GM13977 (cell line): ENCODE measurements around the gene SLC25A27.

Source experiments
- DNase-seq: peaks from one replicate; pipeline ENCODE4 v3.0.0; 2012; ENCODE audit warnings: low spot score
- in situ Hi-C: fragments of 300-500 bp; cut with MboI; formaldehyde crosslinking; loops from one replicate; pipeline ENCODE4 v1.12.0; 2022; ENCODE audit warnings: low sequenced_read_pairs, low pct_unique_long_range_greater_than_20kb, mixed read lengths, inconsistent platforms; ENCODE audit not compliant: unreplicated experiment
- TF ChIP-seq, protein P1 (sequence below): IDR thresholded peaks from 2 replicates; pipeline ENCODE4 v1.5.1; 2012; ENCODE audit warnings: mild to moderate bottlenecking, control low read depth; ENCODE audit not compliant: insufficient read depth; ENCODE audit errors: extremely low read depth, missing control alignments

SLC25A27 gene

DNA sequence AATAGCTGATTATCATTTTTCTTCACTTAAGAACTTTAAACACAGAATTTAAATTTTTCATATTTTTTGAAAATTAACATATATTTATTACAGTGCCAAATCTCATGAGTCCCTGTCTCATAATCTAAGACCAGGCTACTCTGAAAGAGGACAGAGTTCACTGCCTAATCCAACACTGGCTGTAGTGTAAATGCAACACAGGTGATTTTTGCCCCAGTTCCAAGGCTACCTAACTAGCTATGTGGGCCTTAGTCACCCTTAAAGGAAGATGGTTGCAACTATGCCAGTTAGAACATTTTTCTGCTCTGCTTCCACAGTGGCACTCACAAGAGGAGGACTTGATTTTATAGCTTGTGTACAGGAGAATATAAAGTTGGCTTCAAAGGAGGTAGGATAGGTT is 4.9 kb downstream of the SLC25A27 start:
- in situ Hi-C loops, result no loop called here
- TF ChIP-seq, protein P1, sequence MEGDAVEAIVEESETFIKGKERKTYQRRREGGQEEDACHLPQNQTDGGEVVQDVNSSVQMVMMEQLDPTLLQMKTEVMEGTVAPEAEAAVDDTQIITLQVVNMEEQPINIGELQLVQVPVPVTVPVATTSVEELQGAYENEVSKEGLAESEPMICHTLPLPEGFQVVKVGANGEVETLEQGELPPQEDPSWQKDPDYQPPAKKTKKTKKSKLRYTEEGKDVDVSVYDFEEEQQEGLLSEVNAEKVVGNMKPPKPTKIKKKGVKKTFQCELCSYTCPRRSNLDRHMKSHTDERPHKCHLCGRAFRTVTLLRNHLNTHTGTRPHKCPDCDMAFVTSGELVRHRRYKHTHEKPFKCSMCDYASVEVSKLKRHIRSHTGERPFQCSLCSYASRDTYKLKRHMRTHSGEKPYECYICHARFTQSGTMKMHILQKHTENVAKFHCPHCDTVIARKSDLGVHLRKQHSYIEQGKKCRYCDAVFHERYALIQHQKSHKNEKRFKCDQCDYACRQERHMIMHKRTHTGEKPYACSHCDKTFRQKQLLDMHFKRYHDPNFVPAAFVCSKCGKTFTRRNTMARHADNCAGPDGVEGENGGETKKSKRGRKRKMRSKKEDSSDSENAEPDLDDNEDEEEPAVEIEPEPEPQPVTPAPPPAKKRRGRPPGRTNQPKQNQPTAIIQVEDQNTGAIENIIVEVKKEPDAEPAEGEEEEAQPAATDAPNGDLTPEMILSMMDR, result no peak
- no peak for DNase-seq

DNA sequence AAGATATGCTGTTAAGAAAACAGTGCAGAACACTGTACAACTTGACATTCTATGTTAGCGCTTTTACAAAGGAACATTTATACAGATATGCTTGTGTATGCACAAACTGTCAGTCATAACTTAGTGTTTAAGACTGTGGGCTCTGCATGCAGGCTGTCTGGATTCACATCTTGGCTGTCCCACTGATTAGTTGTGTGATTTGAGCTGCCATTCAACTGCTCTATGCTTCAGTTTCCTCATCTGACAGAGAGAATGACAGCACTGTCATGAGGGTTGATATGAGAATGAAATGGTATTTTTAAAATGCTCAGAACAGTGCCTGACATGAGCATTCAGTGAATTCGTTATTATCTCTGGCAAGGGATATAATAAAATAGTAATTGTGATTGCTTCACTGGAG is 8.7 kb downstream of the SLC25A27 start:
- in situ Hi-C loops, result no loop called here
- TF ChIP-seq, protein P1, result no peak
- no peak for DNase-seq

DNA sequence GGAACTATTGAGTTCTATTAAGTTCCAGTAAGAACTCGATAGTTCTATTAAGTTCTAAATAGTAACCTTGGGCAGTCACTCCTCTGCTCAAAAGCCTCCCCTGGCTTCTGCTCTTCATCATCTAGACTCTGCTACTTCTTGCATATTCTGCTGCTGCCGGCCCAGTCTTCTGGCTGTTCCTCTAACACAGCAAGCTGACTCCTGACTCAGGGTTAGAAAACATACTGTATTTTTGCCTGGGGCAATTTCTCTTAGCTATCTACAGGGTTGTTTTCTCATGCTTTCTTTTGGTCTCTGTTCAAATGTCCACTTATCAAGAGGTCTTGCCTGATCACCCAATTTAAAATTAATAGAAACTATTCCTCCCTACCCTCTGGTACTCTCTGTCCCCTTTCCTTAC is 14.6 kb downstream of the SLC25A27 start:
- no peak for DNase-seq
- TF ChIP-seq, protein P1, result no peak
- in situ Hi-C loops, result no loop called here

DNA sequence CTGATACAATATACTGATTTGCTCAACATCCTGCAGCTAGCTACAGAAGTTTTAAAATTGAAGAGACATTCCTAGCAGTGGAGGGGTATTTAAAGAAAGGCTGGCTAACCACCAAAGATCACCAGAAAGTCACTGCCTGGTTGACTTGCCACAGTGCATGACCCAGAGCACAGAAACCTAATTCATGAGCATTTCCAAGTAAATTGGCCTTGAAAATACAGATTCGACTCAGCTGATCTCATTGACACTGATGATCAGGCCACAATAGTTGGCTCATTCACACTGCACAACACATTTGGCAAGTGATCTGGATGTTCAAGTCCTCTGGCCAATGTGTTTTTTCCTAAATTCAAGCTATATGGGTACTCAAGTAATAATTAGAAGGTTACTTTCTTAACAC is 21.6 kb downstream of the SLC25A27 start:
- no peak for DNase-seq
- TF ChIP-seq, protein P1, result no peak
- in situ Hi-C loops, result no loop called here

DNA sequence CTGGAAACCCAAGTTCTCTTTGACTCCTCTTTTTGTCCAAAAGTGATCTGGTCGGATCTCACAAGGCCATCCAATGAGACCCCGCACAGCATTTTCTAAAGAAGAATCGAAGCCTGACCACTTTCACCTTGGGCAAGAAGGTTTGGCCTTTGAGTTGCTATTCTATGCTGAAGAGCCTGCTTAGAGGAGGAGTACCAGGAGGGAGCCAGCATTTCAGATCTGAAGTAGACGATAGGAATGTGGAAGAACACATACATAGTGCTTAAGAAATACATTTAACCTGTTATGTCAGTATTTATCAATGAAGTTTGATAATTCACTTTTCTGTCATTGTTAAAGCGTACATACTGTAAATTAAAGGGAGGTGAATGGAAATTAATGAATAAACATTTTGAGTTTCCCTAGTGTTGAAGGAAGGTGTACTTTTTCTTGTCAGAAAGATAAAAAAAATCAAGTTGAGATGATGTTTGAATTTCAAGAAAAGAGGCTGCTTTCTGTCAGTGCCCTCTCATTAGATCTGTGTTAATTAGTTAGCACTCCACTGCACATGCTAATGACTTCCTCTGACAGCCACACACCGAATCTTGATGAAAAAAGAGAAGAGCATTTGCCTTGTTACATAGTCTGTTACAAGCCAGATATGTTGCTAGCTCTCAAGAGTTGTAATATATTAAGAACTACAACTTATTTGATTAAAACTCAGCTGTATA is 24.0 kb downstream of the SLC25A27 start:
- in situ Hi-C loops, result no loop called here
- TF ChIP-seq, protein P1, result no peak
- no peak for DNase-seq

DNA sequence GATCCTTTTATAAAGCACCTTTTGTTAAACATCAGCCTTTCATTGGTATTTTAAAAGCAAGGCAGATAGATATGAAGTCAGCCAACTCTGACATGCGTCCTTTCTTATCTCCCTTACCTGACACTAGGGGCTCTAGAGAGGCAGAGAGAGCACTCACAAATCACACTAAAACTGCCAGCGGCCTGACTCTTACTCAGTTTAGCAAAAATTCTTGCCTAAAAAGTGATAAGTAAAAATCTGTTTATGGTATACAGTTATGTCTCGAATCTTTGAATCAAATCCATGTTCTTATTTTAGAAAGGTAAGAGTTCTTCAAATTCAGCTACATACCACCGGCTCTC is 24.5 kb downstream of the SLC25A27 start:
- TF ChIP-seq, protein P1, result peak; percentile 25
- no peak for DNase-seq
- in situ Hi-C loops, result no loop called here

DNA sequence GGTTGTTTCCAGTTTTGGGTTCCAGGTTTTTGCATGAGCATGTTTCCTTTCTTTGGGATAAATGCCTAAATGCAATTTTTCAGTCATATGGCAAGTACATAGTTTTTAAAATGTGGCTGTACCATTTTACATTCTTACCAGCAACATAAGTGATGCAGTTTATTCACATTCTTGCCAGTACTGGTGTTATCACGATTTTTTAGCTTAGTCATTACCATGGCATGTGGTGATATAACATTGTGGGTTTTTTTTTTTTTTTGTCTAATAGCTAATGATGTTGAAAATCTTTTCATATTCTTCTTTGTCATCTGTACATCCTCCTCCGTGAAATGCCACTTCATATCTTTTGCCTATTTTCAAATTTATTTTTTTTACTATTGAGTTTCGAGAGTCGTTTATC is 32.0 kb downstream of the SLC25A27 start:
- DNase-seq, result no peak
- in situ Hi-C loops, result no loop called here
- TF ChIP-seq, protein P1, result no peak
